ENCODE measurements around the gene SNRPD3.

SNRPD3 gene

DNA sequence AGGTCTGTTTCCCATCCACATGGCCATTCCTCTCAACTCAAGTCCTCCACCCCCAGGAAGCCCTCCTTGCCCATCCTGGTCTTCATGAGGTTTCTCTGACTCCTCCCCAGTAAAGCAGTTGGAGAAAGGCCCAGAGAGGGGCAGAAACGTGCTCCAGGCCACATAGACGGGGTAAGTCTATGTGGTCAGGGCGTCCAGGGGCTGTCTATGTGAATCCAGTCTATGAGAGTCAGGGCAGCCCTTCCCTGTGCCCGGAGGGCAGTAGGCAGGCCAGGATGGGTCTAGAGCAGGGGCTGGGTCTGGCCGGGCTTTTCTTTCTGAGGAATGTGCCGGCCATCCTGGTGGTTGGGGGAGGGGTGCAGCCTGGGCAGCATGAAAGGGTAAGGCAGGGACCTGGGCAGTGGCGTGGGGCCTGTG lies 12.6 kb upstream of the SNRPD3 start:
- Histone ChIP-seq H3K79me2 (ENCODE audit: control insufficient read depth, low read length) (no peaks in the 10 kb centered on the region), H3K27ac (ENCODE audit: low read depth, low read length) (no peak overlapping the region), H3K9me3 (ENCODE audit: control insufficient read depth, insufficient read depth, low read length) (no peaks in the 10 kb centered on the region), H3K4me2 (ENCODE audit: low read length) (no peak overlapping the region), H3F3A (ENCODE audit: control insufficient read depth, insufficient read depth) (no peaks in the 10 kb centered on the region), H4K20me1 (ENCODE audit: control insufficient read depth, insufficient read depth, low read depth, low read length) (no peaks in the 10 kb centered on the region), H3K36me3 (ENCODE audit: control insufficient read depth, low read length) (peaks cover 77% of the 10 kb centered on the region), H3K4me3 (ENCODE audit: low read length) (no peak overlapping the region), H3K27me3 (ENCODE audit: control insufficient read depth, low read length) (no peaks in the 10 kb centered on the region), H3K4me1 (ENCODE audit: control insufficient read depth, low read length) (peaks cover 3% of the 10 kb centered on the region; the same call in 1 of the 2 replicates), H3K9me2 (replicated peaks; ENCODE audit: control insufficient read depth, low read length) (no peaks in the 10 kb centered on the region)
- TF ChIP-seq EZH2phosphoT487 (IDR thresholded peaks at IDR 0.05; ENCODE audit: borderline replicate concordance, low read length), result no peak
- TF ChIP-seq, protein P1, sequence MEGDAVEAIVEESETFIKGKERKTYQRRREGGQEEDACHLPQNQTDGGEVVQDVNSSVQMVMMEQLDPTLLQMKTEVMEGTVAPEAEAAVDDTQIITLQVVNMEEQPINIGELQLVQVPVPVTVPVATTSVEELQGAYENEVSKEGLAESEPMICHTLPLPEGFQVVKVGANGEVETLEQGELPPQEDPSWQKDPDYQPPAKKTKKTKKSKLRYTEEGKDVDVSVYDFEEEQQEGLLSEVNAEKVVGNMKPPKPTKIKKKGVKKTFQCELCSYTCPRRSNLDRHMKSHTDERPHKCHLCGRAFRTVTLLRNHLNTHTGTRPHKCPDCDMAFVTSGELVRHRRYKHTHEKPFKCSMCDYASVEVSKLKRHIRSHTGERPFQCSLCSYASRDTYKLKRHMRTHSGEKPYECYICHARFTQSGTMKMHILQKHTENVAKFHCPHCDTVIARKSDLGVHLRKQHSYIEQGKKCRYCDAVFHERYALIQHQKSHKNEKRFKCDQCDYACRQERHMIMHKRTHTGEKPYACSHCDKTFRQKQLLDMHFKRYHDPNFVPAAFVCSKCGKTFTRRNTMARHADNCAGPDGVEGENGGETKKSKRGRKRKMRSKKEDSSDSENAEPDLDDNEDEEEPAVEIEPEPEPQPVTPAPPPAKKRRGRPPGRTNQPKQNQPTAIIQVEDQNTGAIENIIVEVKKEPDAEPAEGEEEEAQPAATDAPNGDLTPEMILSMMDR (IDR thresholded peaks at IDR 0.05; ENCODE audit: low read depth, low read length, poor library complexity, severe bottlenecking), result no peak

DNA sequence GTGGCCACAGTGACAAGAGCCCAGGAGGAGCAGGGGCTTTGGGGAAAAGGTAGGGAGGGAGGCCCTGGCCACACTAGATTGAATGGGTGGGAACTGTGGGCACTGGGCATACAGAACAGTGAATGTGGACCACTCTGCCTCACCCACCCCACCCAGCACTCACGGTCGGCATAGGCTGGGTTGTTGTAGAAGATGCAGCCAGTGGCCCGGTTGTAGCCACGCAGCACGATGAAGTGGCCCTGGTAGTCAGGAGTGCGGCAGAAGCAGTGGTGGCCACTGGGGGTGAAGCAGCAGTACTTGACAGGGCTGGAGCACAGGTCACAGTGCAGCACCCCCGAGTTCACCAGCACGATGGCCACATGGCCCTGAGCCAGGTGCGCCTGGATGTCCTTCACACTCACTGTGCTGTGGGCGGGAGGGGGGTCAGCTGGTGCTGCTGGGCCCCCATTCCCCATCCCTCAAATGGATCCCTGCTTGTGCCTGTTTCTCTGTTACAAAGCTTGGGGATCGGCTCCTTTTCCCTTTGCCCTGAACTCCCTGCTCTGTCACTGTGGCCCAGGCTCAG lies 12.0 kb upstream of the SNRPD3 start:
- TF ChIP-seq EZH2phosphoT487 (IDR thresholded peaks at IDR 0.05; ENCODE audit: borderline replicate concordance, low read length), result no peak
- TF ChIP-seq, protein P1 (IDR thresholded peaks at IDR 0.05; ENCODE audit: low read depth, low read length, poor library complexity, severe bottlenecking), result no peak
- H3K36me3 ChIP-seq (ENCODE audit: control insufficient read depth, low read length), result peaks cover 83% of the 10 kb centered on the region
- H3K9me3 ChIP-seq (ENCODE audit: control insufficient read depth, insufficient read depth, low read length), result no peaks in the 10 kb centered on the region
- peaks cover 3% of the 10 kb centered on the region; the same call in 1 of the 2 replicates for H3K4me1 ChIP-seq (ENCODE audit: control insufficient read depth, low read length)
- H3K79me2 ChIP-seq (ENCODE audit: control insufficient read depth, low read length), result peaks cover 5% of the 10 kb centered on the region
- H3K4me3 ChIP-seq (ENCODE audit: low read length), result no peak overlapping the region
- no peaks in the 10 kb centered on the region for H4K20me1 ChIP-seq (ENCODE audit: control insufficient read depth, insufficient read depth, low read depth, low read length)
- no peak overlapping the region for H3K27ac ChIP-seq (ENCODE audit: low read depth, low read length)
- H3F3A ChIP-seq (ENCODE audit: control insufficient read depth, insufficient read depth), result no peaks in the 10 kb centered on the region
- H3K9me2 ChIP-seq (replicated peaks; ENCODE audit: control insufficient read depth, low read length), result no peaks in the 10 kb centered on the region
- no peak overlapping the region for H3K4me2 ChIP-seq (ENCODE audit: low read length)
- H3K27me3 ChIP-seq (ENCODE audit: control insufficient read depth, low read length), result no peaks in the 10 kb centered on the region

DNA sequence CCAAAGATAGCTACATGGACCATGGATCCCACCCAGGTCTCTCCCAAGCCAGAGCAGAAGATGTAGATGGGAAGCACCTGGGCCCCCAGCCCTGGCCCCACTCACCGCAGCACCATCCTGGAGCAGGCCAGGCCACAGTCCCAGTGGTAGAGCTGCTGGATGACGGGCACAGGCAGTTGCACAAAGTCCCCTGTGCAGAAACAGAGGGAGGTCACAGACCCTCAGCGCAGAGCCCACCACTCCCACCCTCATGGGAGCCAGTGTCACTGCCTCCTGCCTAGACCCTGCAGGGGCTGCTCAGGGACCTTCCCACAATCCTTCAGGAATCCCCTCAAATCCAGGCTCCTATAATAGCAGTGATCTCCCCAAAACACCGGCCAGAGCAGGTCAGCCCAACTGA lies 7.0 kb upstream of the SNRPD3 start:
- TF ChIP-seq, protein P1 (IDR thresholded peaks at IDR 0.05; ENCODE audit: low read depth, low read length, poor library complexity, severe bottlenecking), result no peak
- TF ChIP-seq EZH2phosphoT487 (IDR thresholded peaks at IDR 0.05; ENCODE audit: borderline replicate concordance, low read length), result no peak
- H3K27ac ChIP-seq (ENCODE audit: low read depth, low read length), result no peak overlapping the region
- H3K4me2 ChIP-seq (ENCODE audit: low read length), result no peak overlapping the region
- no peaks in the 10 kb centered on the region for H3K9me2 ChIP-seq (replicated peaks; ENCODE audit: control insufficient read depth, low read length)
- no peaks in the 10 kb centered on the region for H3K9me3 ChIP-seq (ENCODE audit: control insufficient read depth, insufficient read depth, low read length)
- H3K79me2 ChIP-seq (ENCODE audit: control insufficient read depth, low read length), result peaks cover 55% of the 10 kb centered on the region
- H3F3A ChIP-seq (ENCODE audit: control insufficient read depth, insufficient read depth), result peaks cover under 1% of the 10 kb centered on the region
- H4K20me1 ChIP-seq (ENCODE audit: control insufficient read depth, insufficient read depth, low read depth, low read length), result peaks cover 11% of the 10 kb centered on the region
- H3K4me3 ChIP-seq (ENCODE audit: low read length), result no peak overlapping the region
- H3K27me3 ChIP-seq (ENCODE audit: control insufficient read depth, low read length), result no peaks in the 10 kb centered on the region
- H3K36me3 ChIP-seq (ENCODE audit: control insufficient read depth, low read length), result peaks cover 79% of the 10 kb centered on the region
- H3K4me1 ChIP-seq (ENCODE audit: control insufficient read depth, low read length), result peaks cover 18% of the 10 kb centered on the region

Measured in DOHH2 (cell line).